Stomach (tissue), 9 donors: ENCODE data around the gene SMCO3. TPM values are rescaled to one million over a fixed set of nuclear protein-coding genes. Genes with fewer than 3 reads are reported as not detected.

Source experiments
- DNase-seq, 2 donors: peaks; one replicate each; pipeline versions ENCODE4 v3.0.0 to v3.0.0-alpha.2; 2013 to 2019
- H3K27ac ChIP-seq, 5 donors: fragments of 200-600 bp in 4 of 5; sonication (generic) in 4 of 5; one replicate each; pipeline ENCODE4 v1.5.1; 2013 to 2019; ENCODE audit warnings: mild to moderate bottlenecking in 1 of 5, moderate library complexity in 1 of 5
- H3K27me3 ChIP-seq, 3 donors: fragments of 200-600 bp; sonication (generic); one replicate each; pipeline ENCODE4 v1.5.1; 2017 to 2019; ENCODE audit warnings: mixed run types in 1 of 3
- H3K36me3 ChIP-seq, 4 donors: fragments of 200-600 bp; sonication (generic); 1 replicate in 3 of 4; 2 replicates in 1 of 4; pipeline ENCODE4 v1.5.1; 2016 to 2019
- H3K4me1 ChIP-seq, 4 donors: fragments of 200-600 bp; sonication (generic); one replicate each; pipeline ENCODE4 v1.5.1; 2016 to 2019
- H3K4me3 ChIP-seq, 4 donors: fragments of 200-600 bp; sonication (generic) in 3 of 4; one replicate each; pipeline ENCODE4 v1.5.1; 2016 to 2019; ENCODE audit warnings: mild to moderate bottlenecking in 1 of 4
- H3K9me3 ChIP-seq, 4 donors: fragments of 200-600 bp; sonication (generic); one replicate each; pipeline ENCODE4 v1.5.1; 2016 to 2019
- CTCF ChIP-seq, 7 experiments: fragments of 450-650 bp in 4 of 7; fragments of 200-600 bp in 3 of 7; sonication (generic) in 3 of 7; IDR thresholded peaks; one replicate each; pipeline ENCODE4 v1.5.1; 2016 to 2019; ENCODE audit warnings: antibody characterized with exemption in 7 of 7, control low read depth in 2 of 7, mild to moderate bottlenecking in 1 of 7
- EP300 ChIP-seq: sonication (generic); formaldehyde crosslinking; IDR thresholded peaks from one replicate; pipeline ENCODE4 v1.6.1; 2017; ENCODE audit warnings: antibody characterized with exemption
- POLR2A ChIP-seq, 4 donors: fragments of 450-650 bp; IDR thresholded peaks; one replicate each; pipeline ENCODE4 v1.6.1; 2016; ENCODE audit warnings: antibody characterized with exemption in 4 of 4, control low read depth in 2 of 4, mild to moderate bottlenecking in 1 of 4, moderate library complexity in 1 of 4
- POLR2AphosphoS5 ChIP-seq, 3 donors: sonication (generic); formaldehyde crosslinking; IDR thresholded peaks; one replicate each; pipeline ENCODE4 v1.6.1; 2016; ENCODE audit warnings: antibody characterized with exemption in 3 of 3
- WGBS, 5 donors: extraction: QIAGEN DNeasy Blood & Tissue Kit in 3 of 5; methylation state at CpG; one replicate each; pipeline versions ENCODE4 v1.1.5 to v1.1.7; 2013 to 2018; 5-methylcytosine and 5-hydroxymethylcytosine counted together
- intact Hi-C: fragments of 100-400 bp; cut with DNase I; formaldehyde crosslinking; loops from one replicate; pipeline ENCODE4 v1.15.1; 2023; ENCODE audit warnings: low total_unique reads
- polyA plus RNA-seq, 3 donors: library from polyadenylated mRNA; stranded (reverse); fragments of 200-250 nt; gene quantifications; one replicate each; pipeline ENCODE4 v1.2.3, GENCODE V29; 2013
- total RNA-seq, 5 donors: library from RNA; depleted of rRNA; stranded (reverse); fragments of >200 nt; gene quantifications; one replicate each; pipeline versions ENCODE4 v1.1.0 to v1.2.3, GENCODE V29; 2014 to 2016
- donor health status: healthy with polysubstance abuse.
- donor health status: Bipolar disorder and iron deficiency.
- donor health status: healthy.

SMCO3 gene
- total and polyA plus RNA-seq, 8 donors: 2.4 TPM; not detected in 7

- no peak for TF ChIP-seq EP300
- TF ChIP-seq CTCF (IDR thresholded peaks at IDR 0.05): no peak
- TF ChIP-seq POLR2A (IDR thresholded peaks at IDR 0.05): no peak
- no peak for TF ChIP-seq POLR2AphosphoS5 (IDR thresholded peaks at IDR 0.05)
- H3K9me3 ChIP-seq: no peaks in the 10 kb centered on the region
- no peaks in the 10 kb centered on the region for H3K27me3 ChIP-seq
- H3K27ac ChIP-seq: no peak overlapping the region
- no peak for DNase-seq
- no peaks in the 10 kb centered on the region for H3K36me3 ChIP-seq
- no peak overlapping the region for H3K4me3 ChIP-seq
- intact Hi-C loops: loop anchor here (5.0 kb wide), 2 partner anchors 150 to 375 kb away; partner anchors contain the start of gene RERG
- WGBS, 5 donors: 31 to 59% (median 48%) methylated on average over 4 of the region's 4 CpGs
- peaks cover 10 to 42% (median 30%) of the 10 kb centered on the region in 4 donors for H3K4me1 ChIP-seq
These were observed 33.0 kb upstream of the SMCO3 start for GRCh38 chr12:14846876-14847580.

GRCh38 chr12:14846042-14846587, 32.1 kb upstream of the SMCO3 start:
- no peak for TF ChIP-seq POLR2AphosphoS5 (IDR thresholded peaks at IDR 0.05)
- TF ChIP-seq POLR2A (IDR thresholded peaks at IDR 0.05): no peak
- no peak for TF ChIP-seq CTCF (IDR thresholded peaks at IDR 0.05)
- no peaks in the 10 kb centered on the region for H3K27me3 ChIP-seq
- H3K4me3 ChIP-seq: no peak overlapping the region
- no peaks in the 10 kb centered on the region for H3K36me3 ChIP-seq
- intact Hi-C loops: loop anchor here (5.0 kb wide), 2 partner anchors 151 to 376 kb away; partner anchors contain the start of gene RERG
- no peaks in the 10 kb centered on the region for H3K9me3 ChIP-seq
- DNase-seq: no peak
- 30 to 44% (median 37%) methylated on average over 3 of the region's 3 CpGs for WGBS, 5 donors
- peak overlapping the region in 2 of 5 donors; percentile 17 to 28 for H3K27ac ChIP-seq
- peaks cover 10 to 49% (median 38%) of the 10 kb centered on the region in 4 donors for H3K4me1 ChIP-seq

GRCh38 chr12:14845350-14845750, 31.4 kb upstream of the SMCO3 start:
- Histone ChIP-seq H3K27ac (peak overlapping the region in 1 of 5 donors; percentile 28), H3K4me3 (no peak overlapping the region), H3K36me3 (no peaks in the 10 kb centered on the region), H3K4me1 (peaks cover 10 to 56% (median 40%) of the 10 kb centered on the region in 4 donors), H3K27me3 (no peaks in the 10 kb centered on the region), H3K9me3 (no peaks in the 10 kb centered on the region)
- 5 to 16% (median 10%) methylated on average over 3 of the region's 3 CpGs for WGBS, 5 donors
- intact Hi-C loops: loop anchor here (5.0 kb wide), 2 partner anchors 152 to 377 kb away; partner anchors contain the start of gene RERG
- TF ChIP-seq POLR2AphosphoS5 (IDR thresholded peaks at IDR 0.05): no peak
- TF ChIP-seq CTCF (IDR thresholded peaks at IDR 0.05): peak in 5 of 7 experiments; percentile 65 to 87 (median 77)
- no peak for TF ChIP-seq POLR2A (IDR thresholded peaks at IDR 0.05)
- peak; percentile 50 to 82 for DNase-seq

- intact Hi-C loops: no loop called here
- Histone ChIP-seq H3K36me3 (no peaks in the 10 kb centered on the region), H3K4me1 (peaks cover 10 to 56% (median 40%) of the 10 kb centered on the region in 4 donors)
These were observed 30.4 kb upstream of the SMCO3 start for GRCh38 chr12:14844401-14844800.

More at GRCh38 chr12:14844401-14844800, 30.4 kb upstream of the SMCO3 start:
- Histone ChIP-seq H3K4me3 (no peak overlapping the region), H3K27ac (no peak overlapping the region), H3K9me3 (no peaks in the 10 kb centered on the region), H3K27me3 (no peaks in the 10 kb centered on the region)
- TF ChIP-seq POLR2AphosphoS5 (IDR thresholded peaks at IDR 0.05): no peak
- TF ChIP-seq CTCF (IDR thresholded peaks at IDR 0.05): no peak
- TF ChIP-seq EP300: no peak
- no peak for TF ChIP-seq POLR2A (IDR thresholded peaks at IDR 0.05)
- no peak for DNase-seq
